GM19468 (cell line): ENCODE data around the gene CEP83.
"Not testable (repeated sequence)": the region's sequence is repeated elsewhere in the genome, so short reads cannot be mapped to it uniquely, and the experiment has no call there.

ENCODE experiments used
- ATAC-seq: cut with Tn5 transposase; IDR thresholded peaks from one replicate; pipeline ENCODE4 v1.9.1; 2021; ENCODE audit warnings: mild to moderate bottlenecking, moderate library complexity, moderate number of reproducible peaks; ENCODE audit not compliant: unreplicated experiment; ENCODE audit errors: extremely low read depth

The CEP83 gene

DNA sequence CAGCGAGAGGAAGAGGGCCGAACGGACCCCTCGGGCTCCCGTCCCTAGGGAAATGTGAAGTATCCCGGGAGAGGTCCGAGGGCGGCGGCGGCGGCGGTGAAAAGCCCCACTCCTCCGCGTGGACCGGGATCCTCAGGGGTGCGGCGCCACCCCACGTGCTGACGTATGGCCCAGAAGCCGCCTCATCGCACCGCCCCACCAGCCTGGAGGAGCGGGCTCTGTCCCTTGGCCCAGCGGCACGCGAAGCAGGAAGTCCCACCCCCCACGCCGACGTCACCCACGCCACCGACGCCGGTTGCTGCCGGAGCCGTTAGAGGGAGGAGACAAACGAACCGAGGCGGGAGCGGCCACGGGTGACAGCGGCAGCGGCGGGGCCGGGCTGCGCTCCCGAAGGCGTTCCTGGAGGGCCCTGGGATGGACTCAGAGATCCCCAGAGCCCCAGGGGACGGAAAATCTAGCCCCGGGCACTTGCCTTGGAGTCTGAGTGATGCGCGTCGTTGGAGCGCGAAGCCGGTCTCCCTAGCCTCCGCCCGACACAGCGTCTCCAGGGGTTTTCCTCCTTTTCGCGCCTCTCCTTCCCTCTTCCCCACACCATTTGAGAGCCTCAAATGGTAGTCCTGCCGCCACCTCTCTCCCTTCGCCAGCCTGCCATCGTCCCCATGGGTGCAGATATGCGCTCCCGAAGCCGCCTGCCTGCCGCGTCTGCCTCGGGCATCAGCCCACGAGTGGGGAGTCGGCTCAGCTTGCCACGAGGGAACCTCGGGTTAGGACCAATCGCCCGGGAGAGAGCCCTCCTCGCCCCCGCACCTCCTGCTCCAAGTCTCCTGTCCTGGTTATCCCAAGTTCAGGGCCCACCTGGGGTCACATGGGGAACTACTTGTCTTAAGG lies at the start of gene CEP83:
Gene CEP83 (minus strand): TSS at position 140 of the 888 bp plus-strand sequence. CDS start 47,377 bp downstream, outside the sequence.
- ATAC-seq = peak; percentile 92

DNA sequence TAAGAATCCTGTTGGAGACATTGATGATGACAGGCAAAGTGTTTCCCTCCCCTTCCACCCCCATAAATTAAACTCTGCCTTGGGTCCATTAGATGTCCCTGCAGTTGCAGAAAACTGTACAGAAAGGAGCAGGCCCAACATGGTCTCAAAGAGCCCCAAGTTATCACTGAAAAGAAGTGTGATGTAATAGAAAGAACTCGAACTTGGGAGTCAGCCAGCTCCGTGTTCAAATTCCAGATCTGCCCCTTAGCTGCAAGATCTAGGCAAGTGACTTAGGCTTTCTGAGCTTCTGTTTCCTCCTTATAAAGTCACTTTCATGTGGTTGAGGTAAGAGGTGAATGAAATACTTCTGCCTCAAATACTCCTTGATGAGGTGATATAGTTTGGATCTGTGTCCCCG lies 49.6 kb upstream of the CEP83 start:
- ATAC-seq = no peak

- no peak for ATAC-seq
Measured at GRCh38 chr12:94507455-94507854, 47.8 kb upstream of the CEP83 start.

- no peak for ATAC-seq
Measured at GRCh38 chr12:94504386-94504785, 44.7 kb upstream of the CEP83 start.

GRCh38 chr12:94503619-94504018 lies 44.0 kb upstream of the CEP83 start:
- no peak for ATAC-seq

- ATAC-seq = no peak
Measured at GRCh38 chr12:94500831-94501567, 41.3 kb upstream of the CEP83 start.

- no peak for ATAC-seq
Measured at GRCh38 chr12:94498698-94499097, 39.0 kb upstream of the CEP83 start.

- ATAC-seq = no peak
Measured at GRCh38 chr12:94498073-94498472, 38.4 kb upstream of the CEP83 start.

DNA sequence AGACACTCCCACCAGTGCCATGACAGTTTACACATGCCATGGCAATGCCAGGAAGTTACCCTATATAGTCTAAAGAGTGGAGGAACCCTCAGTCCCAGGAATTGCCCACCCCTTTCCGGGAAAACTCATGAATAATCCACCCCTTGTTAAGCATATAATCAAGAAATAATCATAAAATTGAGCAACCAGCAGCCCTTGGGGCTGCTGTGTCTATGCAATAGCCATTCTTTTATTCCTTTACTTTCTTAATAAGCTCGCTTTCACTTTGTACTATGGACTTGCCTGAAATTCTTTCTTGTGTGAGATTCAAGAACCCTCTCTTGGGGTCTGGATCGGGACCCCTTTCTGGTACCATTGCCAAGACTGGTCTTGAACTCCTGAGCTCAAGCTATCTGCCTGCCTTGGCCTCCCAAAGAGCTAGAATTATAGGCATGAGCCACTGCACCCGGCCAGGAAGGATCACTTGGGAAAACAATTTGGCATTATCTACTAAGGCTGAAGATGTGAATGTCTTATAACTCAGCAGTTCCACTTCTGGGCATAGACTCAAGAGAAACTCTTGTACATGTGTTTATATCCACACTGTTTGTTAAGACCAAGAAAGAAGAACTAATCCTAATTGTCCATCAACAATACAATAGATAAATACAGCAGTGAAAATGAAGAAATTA lies 35.9 kb upstream of the CEP83 start:
- ATAC-seq = no peak

- ATAC-seq = no peak
Measured at GRCh38 chr12:94491489-94491888, 31.8 kb upstream of the CEP83 start.

DNA sequence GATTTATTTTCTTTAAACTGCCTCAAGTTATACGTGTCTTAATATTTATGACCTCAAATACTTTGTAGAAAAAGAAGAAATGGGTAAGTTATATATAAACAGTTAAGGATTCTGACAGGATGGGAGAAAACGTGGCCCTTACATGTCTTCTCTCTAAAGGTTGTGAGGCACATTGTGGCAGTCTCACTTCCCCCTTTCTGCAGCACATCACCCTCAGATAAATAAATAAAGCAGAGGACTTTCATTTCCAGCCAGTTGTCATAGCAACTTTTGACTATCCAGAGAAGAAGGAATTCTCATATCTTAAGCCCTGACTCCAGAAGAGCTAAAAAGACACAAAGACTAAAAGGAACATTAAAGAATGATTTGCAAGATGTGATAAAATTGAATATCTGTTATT lies 28.8 kb upstream of the CEP83 start:
- ATAC-seq = peak; percentile 72

DNA sequence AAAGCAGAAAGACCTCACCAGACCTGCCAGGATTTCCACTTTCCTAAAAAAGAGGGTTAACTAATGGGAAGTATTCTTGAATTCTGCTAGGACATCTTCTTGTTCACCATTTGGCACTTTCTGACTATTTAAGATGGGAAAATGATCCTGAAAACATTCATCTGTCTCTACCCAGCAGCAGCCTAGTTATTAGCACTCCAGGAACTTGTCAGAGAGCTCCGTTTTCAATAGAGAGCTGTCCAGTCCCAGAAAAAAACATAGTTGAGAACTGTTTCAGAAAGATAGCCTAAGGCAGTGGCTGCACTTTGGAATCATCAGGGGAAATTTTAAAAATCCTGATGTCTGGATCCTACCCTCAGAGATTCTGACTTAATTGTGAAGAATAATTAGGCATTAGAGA lies 22.1 kb upstream of the CEP83 start:
- ATAC-seq = no peak

DNA sequence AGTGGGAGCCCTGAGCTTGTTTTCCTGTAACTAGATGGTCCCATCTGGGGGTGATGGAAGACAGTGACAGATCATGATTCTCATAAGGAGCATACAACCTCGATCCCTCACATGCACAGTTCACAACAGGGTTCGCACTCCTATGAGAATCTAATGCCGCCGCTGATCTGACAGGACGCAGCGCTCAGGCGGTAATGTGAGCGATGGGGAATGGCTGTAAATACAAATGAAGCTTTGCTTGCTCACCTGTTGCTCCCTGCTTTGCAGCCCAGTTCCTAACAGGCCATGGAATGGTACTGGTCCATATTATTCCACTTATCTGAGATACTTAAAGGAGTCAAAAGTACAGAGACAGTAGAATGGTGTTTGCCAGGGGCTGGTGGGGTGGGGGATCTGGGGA lies 9.9 kb upstream of the CEP83 start:
- no peak for ATAC-seq

DNA sequence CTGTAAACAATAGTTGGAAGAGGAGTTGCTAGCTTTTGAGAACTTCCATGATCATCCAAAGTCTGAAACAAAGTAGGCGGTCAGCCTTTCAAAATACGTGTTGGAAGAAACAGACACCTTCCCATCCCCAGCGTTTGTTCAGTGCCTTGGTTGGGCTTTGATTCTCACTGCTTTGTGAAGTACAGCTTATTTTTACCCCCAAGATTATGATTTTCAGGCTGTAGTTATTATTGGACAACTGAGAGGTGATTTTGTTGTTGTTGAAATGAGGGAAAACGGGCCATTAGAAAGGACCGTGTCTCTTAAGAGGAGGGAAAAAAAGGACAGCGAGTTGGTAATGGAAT lies 921 bp upstream of the CEP83 start:
- ATAC-seq = no peak

GRCh38 chr12:94458877-94459727 lies 565 bp downstream of the CEP83 start:
- ATAC-seq = no peak

DNA sequence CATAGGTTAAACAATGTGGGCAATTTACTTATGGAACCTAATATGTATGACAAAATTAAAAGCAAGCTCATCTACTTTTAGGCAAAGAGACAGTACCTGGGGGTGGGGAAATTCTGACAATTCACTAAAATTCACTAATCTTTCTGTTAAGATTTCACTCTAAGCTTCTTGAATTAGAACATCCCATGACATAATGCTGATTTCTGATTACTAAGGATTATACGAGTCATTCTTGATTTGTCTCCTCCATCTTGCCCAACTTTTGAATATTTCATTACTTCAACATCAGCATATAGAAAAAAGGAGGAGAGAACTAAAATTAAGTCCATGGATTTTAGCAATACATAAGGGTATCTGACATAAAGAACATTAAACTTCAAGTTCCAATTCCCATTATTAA lies 2.4 kb downstream of the CEP83 start:
- no peak for ATAC-seq

- not testable (repeated sequence) for ATAC-seq
Measured at GRCh38 chr12:94454318-94454717, 5.3 kb downstream of the CEP83 start.

- no peak for ATAC-seq
Measured at GRCh38 chr12:94445662-94446061, 14.0 kb downstream of the CEP83 start.

- ATAC-seq = no peak
Measured at GRCh38 chr12:94437303-94437702, 22.4 kb downstream of the CEP83 start.

- ATAC-seq = no peak
Measured at GRCh38 chr12:94435511-94435927, 24.1 kb downstream of the CEP83 start.
